Smooth muscle cell (in vitro differentiated cells): ENCODE data around the gene CAPN12. TPM values are rescaled to one million over a fixed set of nuclear protein-coding genes. Genes with fewer than 3 reads are reported as not detected.

Experiments used
- DNase-seq: peaks from one replicate; lab custom pipeline; 2025; ENCODE audit not compliant: unreplicated experiment; lab: John Stamatoyannopoulos, UW
- H2AFZ ChIP-seq: fragments of 200-600 bp; sonication (generic); 2 replicates; pipeline ENCODE4 v1.6.0; 2016; ENCODE audit warnings: antibody characterized with exemption, low read depth, mild to moderate bottlenecking
- H3F3A ChIP-seq: fragments of 200-600 bp; sonication (generic); 2 replicates; pipeline ENCODE4 v1.6.0; 2017; ENCODE audit warnings: antibody characterized with exemption, low read depth
- H3K27ac ChIP-seq: fragments of 200-600 bp; sonication (generic); 2 replicates; pipeline ENCODE4 v1.5.1; 2016; ENCODE audit warnings: low read depth, mild to moderate bottlenecking
- H3K27me3 ChIP-seq: fragments of 200-600 bp; sonication (generic); 2 replicates; pipeline ENCODE4 v1.6.1; 2016; ENCODE audit warnings: low read depth, mild to moderate bottlenecking
- H3K36me3 ChIP-seq: fragments of 200-600 bp; sonication (generic); 2 replicates; pipeline ENCODE4 v1.5.1; 2016; ENCODE audit warnings: low read depth
- H3K4me1 ChIP-seq: fragments of 200-600 bp; sonication (generic); 2 replicates; pipeline ENCODE4 v1.5.1; 2016; ENCODE audit warnings: low read depth
- H3K4me2 ChIP-seq: fragments of 200-600 bp; sonication (generic); 2 replicates; pipeline ENCODE4 v1.6.0; 2016; ENCODE audit warnings: mild to moderate bottlenecking
- H3K4me3 ChIP-seq: fragments of 200-600 bp; sonication (generic); 2 replicates; pipeline ENCODE4 v1.5.1; 2016; ENCODE audit warnings: mild to moderate bottlenecking
- H3K79me2 ChIP-seq: fragments of 200-600 bp; sonication (generic); 2 replicates; pipeline ENCODE4 v1.6.0; 2016; ENCODE audit warnings: low read depth, mild to moderate bottlenecking
- H3K9ac ChIP-seq: fragments of 200-600 bp; sonication (generic); 2 replicates; pipeline ENCODE4 v1.6.0; 2016; ENCODE audit warnings: low read depth
- H3K9me3 ChIP-seq: fragments of 200-600 bp; sonication (generic); replicated peaks from 2 replicates; pipeline ENCODE4 v1.5.1; 2016; ENCODE audit warnings: low read depth
- H4K20me1 ChIP-seq: fragments of 200-600 bp; sonication (generic); 2 replicates; pipeline ENCODE4 v1.6.0; 2016; ENCODE audit warnings: low read depth
- CTCF ChIP-seq: fragments of 200-600 bp; sonication (generic); IDR thresholded peaks from 2 replicates; pipeline ENCODE4 v1.5.1; 2017; ENCODE audit warnings: borderline replicate concordance, mild to moderate bottlenecking, antibody characterized with exemption; ENCODE audit not compliant: insufficient read depth, poor library complexity, severe bottlenecking
- WGBS: methylation state at CpG from one replicate; pipeline ENCODE4 v1.1.7; 2016; ENCODE audit warnings: low lambda C conversion rate; 5-methylcytosine and 5-hydroxymethylcytosine counted together
- polyA plus RNA-seq: library from polyadenylated mRNA; unstranded; fragments of >200 nt; fragmentation: Nextera tagmentation; extraction: Ambion mirVana; gene quantifications from 2 replicates; pipeline ENCODE4 v1.2.1, GENCODE V29; 2016
- total RNA-seq: library from RNA; depleted of rRNA; stranded (reverse); fragments of >200 nt; gene quantifications from 2 replicates; pipeline ENCODE4 v1.2.3, GENCODE V29; 2014

The CAPN12 gene
- total and polyA plus RNA-seq, 2 experiments from 2014 or later = 1.4 to 5.5 TPM

- Histone ChIP-seq H3K36me3 (no peaks in the 10 kb centered on the region), H3K4me3 (no peak overlapping the region), H3K9me3 (no peaks in the 10 kb centered on the region), H3K9ac (no peak overlapping the region), H2AFZ (no peak overlapping the region), H3K4me1 (no peaks in the 10 kb centered on the region), H4K20me1 (peaks cover 64% of the 10 kb centered on the region), H3K79me2 (peaks cover 43% of the 10 kb centered on the region), H3K27me3 (no peaks in the 10 kb centered on the region), H3K27ac (no peak overlapping the region), H3K4me2 (no peak overlapping the region), H3F3A (peaks cover 3% of the 10 kb centered on the region)
- DNase-seq = no peak
- TF ChIP-seq CTCF = no peak
- 91% methylated on average over 16 of the region's 16 CpGs for WGBS
Observed at GRCh38 chr19:38706792-38707511, 37.3 kb downstream of the CAPN12 start.

- Histone ChIP-seq H3K4me1 (no peaks in the 10 kb centered on the region), H3K79me2 (peaks cover 56% of the 10 kb centered on the region), H3K4me2 (no peak overlapping the region), H3K9ac (no peak overlapping the region), H3K36me3 (no peaks in the 10 kb centered on the region), H3K27me3 (no peaks in the 10 kb centered on the region), H2AFZ (no peak overlapping the region), H3K27ac (no peak overlapping the region), H3K9me3 (no peaks in the 10 kb centered on the region), H3F3A (peaks cover 3% of the 10 kb centered on the region), H4K20me1 (peaks cover 75% of the 10 kb centered on the region), H3K4me3 (no peak overlapping the region)
- TF ChIP-seq CTCF = no peak
- no peak for DNase-seq
- 92% methylated on average over 22 of the region's 22 CpGs for WGBS
Observed at GRCh38 chr19:38705197-38706019, 38.9 kb downstream of the CAPN12 start.

- H3K4me3 ChIP-seq = no peak overlapping the region
- H3K36me3 ChIP-seq = no peaks in the 10 kb centered on the region
Observed at GRCh38 chr19:38704488-38705026, 39.7 kb downstream of the CAPN12 start.

More at GRCh38 chr19:38704488-38705026, 39.7 kb downstream of the CAPN12 start:
- no peak overlapping the region for H3K9ac ChIP-seq
- no peak overlapping the region for H3K27ac ChIP-seq
- H3K4me1 ChIP-seq = no peaks in the 10 kb centered on the region
- H3K79me2 ChIP-seq = peaks cover 65% of the 10 kb centered on the region
- no peak for TF ChIP-seq CTCF
- H4K20me1 ChIP-seq = peaks cover 81% of the 10 kb centered on the region
- 92% methylated on average over 13 of the region's 13 CpGs for WGBS
- no peaks in the 10 kb centered on the region for H3K27me3 ChIP-seq
- H3K9me3 ChIP-seq = no peaks in the 10 kb centered on the region
- no peak overlapping the region for H2AFZ ChIP-seq
- no peak for DNase-seq
- H3F3A ChIP-seq = peaks cover 3% of the 10 kb centered on the region
- H3K4me2 ChIP-seq = no peak overlapping the region
